Measurements from ENCODE around the gene ADAMTS12.

Gene ADAMTS12

DNA sequence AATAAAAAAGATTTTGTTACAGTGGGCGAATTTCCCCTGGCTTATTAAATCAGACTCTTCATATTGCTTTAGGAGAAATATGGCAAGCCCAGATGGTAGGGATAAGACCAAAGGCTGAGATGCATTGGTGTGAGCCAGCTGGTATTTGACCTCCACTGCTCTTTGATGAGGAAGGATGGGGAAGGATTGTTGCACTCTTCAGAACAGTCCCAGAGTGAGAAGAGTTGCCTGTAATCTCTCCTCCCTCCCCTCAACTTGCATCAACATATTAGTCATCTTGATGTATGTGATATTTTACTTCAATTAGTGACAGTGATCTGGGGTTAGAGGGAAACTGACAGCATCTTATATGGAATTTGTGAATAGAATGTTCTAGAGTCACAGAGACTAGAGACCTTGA is 136.6 kb downstream of the ADAMTS12 start:
- DNase-seq (ENCODE audit: low read depth) = no peak

DNA sequence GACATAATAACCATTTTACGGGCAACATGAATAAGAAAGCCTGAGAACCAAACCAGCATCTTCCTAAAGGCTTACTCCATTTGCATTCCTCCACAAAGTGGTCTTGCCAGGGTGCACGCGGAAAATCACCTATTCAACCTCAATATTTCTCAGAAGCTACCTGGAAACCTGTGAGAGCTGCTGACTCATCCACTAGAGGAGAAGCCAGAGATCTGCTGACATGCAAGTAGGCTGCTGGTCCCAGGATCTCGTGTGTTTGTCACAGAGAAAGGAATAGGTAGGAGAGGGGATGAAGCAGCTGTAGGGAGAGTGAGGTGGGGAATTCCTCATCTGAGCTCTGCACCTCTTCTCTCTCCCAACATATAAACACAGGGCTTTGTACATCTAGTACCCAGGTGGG is 138.1 kb downstream of the ADAMTS12 start:
- no peak for DNase-seq (ENCODE audit: low read depth)

DNA sequence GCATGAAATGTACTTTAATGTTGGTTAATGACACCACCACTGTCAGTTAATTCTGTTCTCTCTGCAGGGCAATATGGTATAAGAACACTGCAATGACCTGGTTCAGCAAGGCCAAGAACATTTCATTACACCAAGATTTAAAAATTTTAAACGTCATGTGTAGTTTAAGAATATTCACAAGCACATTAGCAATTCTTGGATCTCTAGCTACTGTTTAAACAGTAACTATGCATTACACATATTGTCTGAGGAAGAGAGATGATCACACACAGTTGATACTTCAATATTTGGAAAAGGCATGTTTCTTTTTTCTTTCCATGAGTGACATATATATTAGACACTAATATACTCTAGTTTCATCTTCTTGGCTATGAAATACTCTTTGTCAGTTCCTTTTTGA is 143.0 kb downstream of the ADAMTS12 start:
- no peak for DNase-seq (ENCODE audit: low read depth)

GRCh38 chr5:33745101-33745770 is 146.6 kb downstream of the ADAMTS12 start:
- no peak for DNase-seq (ENCODE audit: low read depth)

DNA sequence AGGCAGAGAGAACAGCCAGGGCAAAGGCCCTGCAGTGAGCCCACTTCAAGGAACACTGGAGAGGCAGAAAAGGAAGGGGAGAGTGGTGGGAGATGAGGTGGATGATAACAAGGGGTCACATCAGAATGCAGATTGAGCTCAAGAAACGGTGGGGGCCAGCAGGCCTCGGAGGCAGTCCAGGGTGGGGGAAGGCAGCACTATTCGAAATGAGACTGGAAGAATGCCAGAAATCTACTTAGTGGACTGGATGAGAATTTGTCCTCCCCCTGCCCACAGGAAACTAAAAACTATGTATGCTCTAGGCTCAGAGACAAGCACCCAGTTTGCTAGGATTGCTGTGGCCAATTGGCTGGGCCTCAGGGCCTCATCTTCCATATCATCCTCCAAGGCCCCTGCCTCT is 148.7 kb downstream of the ADAMTS12 start:
- DNase-seq (ENCODE audit: low read depth) = no peak

GRCh38 chr5:33742181-33742580 is 149.6 kb downstream of the ADAMTS12 start:
- DNase-seq (ENCODE audit: low read depth) = no peak

DNA sequence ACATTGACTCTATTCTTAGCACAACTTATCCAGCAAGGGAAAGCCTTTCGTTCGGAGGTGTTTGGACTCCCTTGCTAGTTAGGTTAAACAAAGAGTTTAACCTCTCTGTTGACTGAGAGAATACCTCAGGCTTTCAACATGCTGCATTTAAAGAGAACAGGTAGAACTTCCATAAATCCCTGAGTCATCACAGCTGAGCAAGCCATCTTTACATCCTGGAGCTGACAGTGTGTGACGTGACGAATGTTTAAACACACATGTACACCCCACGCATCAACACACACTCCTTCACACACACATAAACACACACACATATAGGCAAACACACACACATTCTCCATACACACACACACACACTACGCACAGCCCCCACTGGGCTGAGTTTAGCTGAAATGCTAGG is 152.8 kb downstream of the ADAMTS12 start:
- DNase-seq (ENCODE audit: low read depth) = no peak

GRCh38 chr5:33738097-33738496 is 153.7 kb downstream of the ADAMTS12 start:
- no peak for DNase-seq (ENCODE audit: low read depth)

DNA sequence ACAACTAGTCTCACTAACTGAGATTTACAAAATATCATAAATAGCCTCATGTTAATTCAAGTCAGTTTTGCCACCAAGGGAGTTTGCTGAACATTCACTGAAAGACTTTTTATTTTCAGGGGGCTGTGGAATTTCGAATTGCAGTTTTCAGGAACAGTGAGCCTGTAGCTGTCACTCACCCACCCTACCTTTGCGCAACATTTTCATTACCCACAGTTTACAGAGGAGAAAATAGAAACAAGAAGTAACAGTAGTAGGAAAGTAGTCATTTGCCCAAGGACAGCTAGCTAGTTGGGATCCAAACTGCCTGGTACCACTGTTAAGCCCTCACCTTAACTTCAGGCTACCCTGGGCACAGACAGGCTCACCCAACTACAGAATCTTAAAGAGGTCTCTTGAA is 154.1 kb downstream of the ADAMTS12 start:
- DNase-seq (ENCODE audit: low read depth) = no peak

DNA sequence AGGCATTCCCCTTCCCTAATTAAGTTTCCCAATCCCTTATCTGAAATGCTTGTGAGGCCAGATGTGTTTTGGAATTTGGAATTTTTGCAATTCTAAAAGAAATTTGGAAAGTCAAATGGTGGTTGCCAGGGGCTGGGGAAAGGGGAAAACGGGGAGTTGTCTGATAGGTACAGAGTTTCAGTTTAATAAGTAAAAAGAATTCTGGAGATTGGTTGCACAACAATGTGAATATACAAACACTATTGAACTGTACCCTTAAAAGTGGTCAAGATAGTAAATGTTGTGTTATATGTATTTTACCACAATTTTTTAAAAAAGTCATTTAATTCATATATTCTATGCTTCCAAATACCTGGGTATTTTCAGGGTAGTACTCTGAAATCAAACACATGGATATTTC is 154.5 kb downstream of the ADAMTS12 start:
- DNase-seq (ENCODE audit: low read depth) = no peak

DNA sequence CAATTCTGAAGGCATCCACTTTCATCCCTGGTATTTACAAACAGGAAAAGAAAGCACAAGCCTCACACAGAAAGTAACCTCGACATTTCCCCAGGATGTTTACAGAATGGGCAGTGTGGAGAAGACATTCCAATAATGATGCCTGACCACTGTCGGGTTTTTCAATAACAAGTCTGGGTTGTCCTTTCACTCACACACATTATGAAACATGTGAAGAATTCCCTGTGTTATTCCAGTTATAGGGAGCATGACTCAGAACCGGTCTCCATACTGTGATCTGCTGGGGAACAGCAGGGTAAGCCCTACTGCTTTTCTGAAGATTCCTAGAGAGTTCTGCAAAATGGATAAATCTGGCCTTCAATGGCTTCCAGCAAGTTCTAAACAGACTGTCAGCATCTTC is 155.3 kb downstream of the ADAMTS12 start:
- DNase-seq (ENCODE audit: low read depth) = no peak

DNA sequence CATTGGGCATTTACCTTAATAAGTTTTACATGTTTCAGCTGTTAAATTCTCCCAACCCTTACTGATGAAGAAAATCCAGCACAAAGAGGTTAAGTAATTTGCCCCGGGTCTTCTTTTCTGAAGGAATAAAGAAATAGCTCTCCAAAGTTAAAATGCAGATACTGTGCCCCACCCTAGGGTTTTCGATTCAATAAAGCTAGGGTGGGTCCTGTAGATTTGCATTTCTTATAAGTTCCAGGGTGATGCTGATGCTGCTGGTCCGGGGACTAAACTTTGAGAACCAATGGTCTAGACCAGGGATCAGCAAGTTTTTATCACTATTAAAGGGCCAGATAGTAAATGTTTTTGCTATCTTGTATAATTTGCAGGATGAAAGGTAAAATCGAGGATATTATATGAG is 156.7 kb downstream of the ADAMTS12 start:
- no peak for DNase-seq (ENCODE audit: low read depth)

GRCh38 chr5:33734537-33734936 is 157.3 kb downstream of the ADAMTS12 start:
- DNase-seq (ENCODE audit: low read depth) = no peak

- no peak for DNase-seq (ENCODE audit: low read depth)
These were observed 158.6 kb downstream of the ADAMTS12 start for GRCh38 chr5:33733225-33733624.

GRCh38 chr5:33726422-33727165 is 165.2 kb downstream of the ADAMTS12 start:
- no peak for DNase-seq (ENCODE audit: low read depth)

DNA sequence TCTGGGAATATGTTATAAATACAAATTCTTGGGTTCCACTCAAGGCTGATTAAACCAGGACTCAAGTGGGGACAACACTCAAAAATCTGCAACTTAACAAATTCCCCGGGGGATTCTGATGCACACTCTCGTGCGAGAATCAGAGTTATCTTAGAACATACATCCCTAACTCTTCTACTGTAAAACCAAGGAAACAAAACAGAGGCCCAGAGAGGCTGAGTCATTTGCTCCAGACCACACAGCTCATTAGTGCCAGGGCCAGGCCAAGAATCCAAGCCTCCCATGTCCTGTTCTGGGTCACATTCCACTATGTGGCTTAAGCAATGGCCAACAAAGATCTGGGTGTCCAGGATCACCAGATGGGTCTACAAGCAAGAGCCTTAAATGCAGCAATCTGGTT is 166.0 kb downstream of the ADAMTS12 start:
- no peak for DNase-seq (ENCODE audit: low read depth)

DNA sequence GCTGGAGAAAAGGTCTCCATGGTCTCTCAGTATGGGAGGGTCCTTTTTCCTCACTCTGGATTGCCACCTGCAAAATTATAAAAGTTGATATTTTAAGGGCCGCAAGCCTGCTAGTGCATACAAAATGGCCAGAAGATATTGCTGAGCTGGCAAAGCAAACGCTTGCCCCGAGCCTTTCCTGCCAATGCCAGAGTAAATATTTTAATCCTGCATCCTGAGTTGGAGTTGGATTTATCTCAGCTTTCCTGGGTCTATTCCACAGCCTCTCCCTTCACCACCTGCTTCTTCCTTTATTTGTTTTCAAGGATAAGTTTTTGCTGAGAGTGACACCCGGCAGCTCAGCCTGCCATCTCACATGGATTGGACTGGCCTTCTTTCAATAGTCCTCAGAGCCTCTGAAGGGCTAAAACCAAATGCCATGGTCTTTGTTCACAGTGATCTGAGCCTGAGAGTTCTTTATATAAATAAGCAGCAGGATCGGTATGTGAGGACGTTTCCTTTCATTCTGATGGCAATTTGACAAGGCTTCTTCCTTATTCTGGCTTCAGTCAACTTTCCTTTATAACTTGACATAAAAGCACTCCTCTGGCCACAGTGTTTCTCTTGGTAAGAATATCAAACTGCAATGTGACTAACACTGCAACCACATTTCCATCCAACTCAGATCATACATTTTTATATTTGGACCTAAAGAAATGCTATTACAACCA is 170.1 kb downstream of the ADAMTS12 start:
- no peak for DNase-seq (ENCODE audit: low read depth)

GRCh38 chr5:33720176-33720575 is 171.6 kb downstream of the ADAMTS12 start:
- DNase-seq (ENCODE audit: low read depth) = no peak

- DNase-seq (ENCODE audit: low read depth) = no peak
These were observed 172.0 kb downstream of the ADAMTS12 start for GRCh38 chr5:33719769-33720168.

- no peak for DNase-seq (ENCODE audit: low read depth)
These were observed 176.1 kb downstream of the ADAMTS12 start for GRCh38 chr5:33715661-33716060.

GRCh38 chr5:33713136-33713765 is 178.5 kb downstream of the ADAMTS12 start:
- no peak for DNase-seq (ENCODE audit: low read depth)

- DNase-seq (ENCODE audit: low read depth) = no peak
These were observed 179.1 kb downstream of the ADAMTS12 start for GRCh38 chr5:33712664-33713063.

Data from stimulated activated CD8-positive, alpha-beta memory T cell treated with anti-CD3 and anti-CD28 coated beads, Interleukin-7, amount 100 ng/mL, for 24 hours (primary cell).